Activated T-cell treated with anti-CD3 and anti-CD28 coated beads, Interleukin-2, amount 50 U/mL, for 72 hours (primary cell): ENCODE results near the gene AFF4. TPM values are rescaled to one million over a fixed set of nuclear protein-coding genes. Genes with fewer than 3 reads are reported as not detected.
"Not testable (repeated sequence)": the region's sequence is repeated elsewhere in the genome, so short reads cannot be mapped to it uniquely, and the experiment has no call there.

ENCODE experiments used
- ATAC-seq, 2 donors: fragments of 150-1000 bp; cut with Tn5 transposase; replicated peaks in 1 of 2; 2 replicates each; pipeline ENCODE4 v1.10.0; 2021; ENCODE audit warnings: moderate library complexity in 2 of 2, mild to moderate bottlenecking in 1 of 2
- DNase-seq, 2 donors: peaks; one replicate each; pipeline ENCODE4 v3.0.0; 2021 to 2022; ENCODE audit warnings: mixed read lengths in 1 of 2
- H3K27ac Mint-ChIP-seq: one replicate; pipeline ENCODE4 v1.8.0; 2022; ENCODE audit warnings: mild to moderate bottlenecking, moderate library complexity, mixed read lengths
- H3K27me3 Mint-ChIP-seq: one replicate; pipeline ENCODE4 v1.8.0; 2022; ENCODE audit warnings: low read depth, mixed read lengths
- H3K36me3 Mint-ChIP-seq, 2 donors: one replicate each; pipeline ENCODE4 v1.8.0; 2022; ENCODE audit warnings: mixed read lengths in 2 of 2, mild to moderate bottlenecking in 1 of 2; ENCODE audit not compliant: insufficient read depth in 2 of 2
- H3K4me1 Mint-ChIP-seq: one replicate; pipeline ENCODE4 v1.8.0; 2022; ENCODE audit warnings: low read depth, mixed read lengths
- H3K4me3 Mint-ChIP-seq, 2 donors: one replicate each; pipeline ENCODE4 v1.8.0; 2022; ENCODE audit warnings: mild to moderate bottlenecking in 2 of 2, mixed read lengths in 2 of 2, moderate library complexity in 2 of 2
- H3K9me3 Mint-ChIP-seq, 2 donors: one replicate each; pipeline ENCODE4 v1.8.0; 2022; ENCODE audit warnings: mixed read lengths in 2 of 2
- total RNA-seq, 2 donors: library from RNA; stranded (reverse); gene quantifications; one replicate each; pipeline ENCODE4 v1.2.3, GENCODE V29; 2022

AFF4 gene, protein sequence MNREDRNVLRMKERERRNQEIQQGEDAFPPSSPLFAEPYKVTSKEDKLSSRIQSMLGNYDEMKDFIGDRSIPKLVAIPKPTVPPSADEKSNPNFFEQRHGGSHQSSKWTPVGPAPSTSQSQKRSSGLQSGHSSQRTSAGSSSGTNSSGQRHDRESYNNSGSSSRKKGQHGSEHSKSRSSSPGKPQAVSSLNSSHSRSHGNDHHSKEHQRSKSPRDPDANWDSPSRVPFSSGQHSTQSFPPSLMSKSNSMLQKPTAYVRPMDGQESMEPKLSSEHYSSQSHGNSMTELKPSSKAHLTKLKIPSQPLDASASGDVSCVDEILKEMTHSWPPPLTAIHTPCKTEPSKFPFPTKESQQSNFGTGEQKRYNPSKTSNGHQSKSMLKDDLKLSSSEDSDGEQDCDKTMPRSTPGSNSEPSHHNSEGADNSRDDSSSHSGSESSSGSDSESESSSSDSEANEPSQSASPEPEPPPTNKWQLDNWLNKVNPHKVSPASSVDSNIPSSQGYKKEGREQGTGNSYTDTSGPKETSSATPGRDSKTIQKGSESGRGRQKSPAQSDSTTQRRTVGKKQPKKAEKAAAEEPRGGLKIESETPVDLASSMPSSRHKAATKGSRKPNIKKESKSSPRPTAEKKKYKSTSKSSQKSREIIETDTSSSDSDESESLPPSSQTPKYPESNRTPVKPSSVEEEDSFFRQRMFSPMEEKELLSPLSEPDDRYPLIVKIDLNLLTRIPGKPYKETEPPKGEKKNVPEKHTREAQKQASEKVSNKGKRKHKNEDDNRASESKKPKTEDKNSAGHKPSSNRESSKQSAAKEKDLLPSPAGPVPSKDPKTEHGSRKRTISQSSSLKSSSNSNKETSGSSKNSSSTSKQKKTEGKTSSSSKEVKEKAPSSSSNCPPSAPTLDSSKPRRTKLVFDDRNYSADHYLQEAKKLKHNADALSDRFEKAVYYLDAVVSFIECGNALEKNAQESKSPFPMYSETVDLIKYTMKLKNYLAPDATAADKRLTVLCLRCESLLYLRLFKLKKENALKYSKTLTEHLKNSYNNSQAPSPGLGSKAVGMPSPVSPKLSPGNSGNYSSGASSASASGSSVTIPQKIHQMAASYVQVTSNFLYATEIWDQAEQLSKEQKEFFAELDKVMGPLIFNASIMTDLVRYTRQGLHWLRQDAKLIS
- 10 to 100 TPM; 33.6 to 34.9 TPM for total RNA-seq

- Mint-ChIP-seq H3K27me3 (no peaks in the 10 kb centered on the region), H3K27ac (peak within 1 kb of the TSS; percentile 100), H3K4me3 (peak within 1 kb of the TSS; percentile 91 to 99), H3K36me3 (peaks cover 1 to 5% of the 10 kb centered on the region in 2 donors), H3K9me3 (no peaks in the 10 kb centered on the region), H3K4me1 (peaks cover 43% of the 10 kb centered on the region)
- peak; percentile 93 to 94 for DNase-seq
- ATAC-seq, result peak; percentile 93 to 94
Observed at GRCh38 chr5:132963171-132964104, at the start of gene AFF4. Gene AFF4, minus strand, starts transcription at chr5:132963634. Its CDS starts 26,445 bp downstream, at chr5:132937189.

- H3K27ac Mint-ChIP-seq, ATAC-seq, H3K27me3 Mint-ChIP-seq, H3K9me3 Mint-ChIP-seq, H3K36me3 Mint-ChIP-seq, H3K4me3 Mint-ChIP-seq, H3K4me1 Mint-ChIP-seq, DNase-seq: not testable (repeated sequence)
Observed at GRCh38 chr5:133008455-133008854, 45.0 kb upstream of the AFF4 start.

DNA sequence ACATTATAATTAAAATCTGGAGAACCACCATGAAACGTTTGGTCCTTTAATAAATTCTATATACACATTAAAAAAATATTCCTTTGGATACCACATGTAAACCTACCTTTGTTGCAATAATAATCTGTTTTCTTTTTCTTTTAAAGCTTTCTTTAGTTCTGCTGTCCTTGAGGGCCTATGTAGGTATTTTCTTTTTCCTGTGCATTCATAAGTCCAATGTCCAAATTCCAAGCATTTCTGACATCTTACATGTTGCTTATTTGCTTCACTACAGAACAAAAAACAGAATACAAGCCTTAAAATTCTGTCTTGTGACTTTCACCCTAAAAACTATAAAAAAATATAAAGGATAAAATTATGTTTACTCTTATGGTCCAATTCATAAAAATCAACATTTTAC lies 43.2 kb upstream of the AFF4 start:
- H3K9me3 Mint-ChIP-seq, result no peaks in the 10 kb centered on the region
- H3K4me3 Mint-ChIP-seq, result no peak overlapping the region
- peaks cover 2 to 5% of the 10 kb centered on the region in 2 donors for H3K36me3 Mint-ChIP-seq
- H3K27me3 Mint-ChIP-seq, result no peaks in the 10 kb centered on the region
- H3K4me1 Mint-ChIP-seq, result no peaks in the 10 kb centered on the region
- ATAC-seq (no peak), DNase-seq (no peak)
- no peak overlapping the region for H3K27ac Mint-ChIP-seq

- Mint-ChIP-seq H3K4me3 (no peak overlapping the region), H3K9me3 (no peaks in the 10 kb centered on the region), H3K27ac (no peak overlapping the region), H3K36me3 (no peaks in the 10 kb centered on the region), H3K27me3 (no peaks in the 10 kb centered on the region), H3K4me1 (no peaks in the 10 kb centered on the region)
- DNase-seq, result no peak
- no peak for ATAC-seq
Observed at GRCh38 chr5:132999246-132999645, 35.8 kb upstream of the AFF4 start.

DNA sequence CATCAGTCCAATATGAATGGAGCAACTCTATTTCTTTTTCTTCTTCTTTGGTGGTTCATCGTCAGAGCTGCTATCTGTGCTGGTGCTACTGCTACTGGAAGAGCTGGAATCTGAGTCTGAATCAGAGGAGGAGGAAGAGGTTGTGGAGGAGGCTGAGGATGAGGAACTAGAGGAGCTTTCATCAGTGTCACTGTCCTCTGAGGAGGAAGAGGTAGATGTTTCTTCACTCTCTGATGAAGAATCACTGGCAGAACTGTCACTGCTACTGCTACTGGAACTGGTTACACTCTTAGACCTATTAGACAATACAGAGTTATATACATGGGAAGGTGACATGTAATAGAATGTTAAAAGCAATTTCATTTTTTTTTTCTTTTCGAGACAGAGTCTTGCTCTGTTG lies 35.1 kb upstream of the AFF4 start:
- Mint-ChIP-seq H3K27ac (no peak overlapping the region), H3K4me1 (no peaks in the 10 kb centered on the region), H3K9me3 (no peaks in the 10 kb centered on the region), H3K27me3 (no peaks in the 10 kb centered on the region), H3K4me3 (no peak overlapping the region), H3K36me3 (no peaks in the 10 kb centered on the region)
- DNase-seq (no peak), ATAC-seq (no peak)

DNA sequence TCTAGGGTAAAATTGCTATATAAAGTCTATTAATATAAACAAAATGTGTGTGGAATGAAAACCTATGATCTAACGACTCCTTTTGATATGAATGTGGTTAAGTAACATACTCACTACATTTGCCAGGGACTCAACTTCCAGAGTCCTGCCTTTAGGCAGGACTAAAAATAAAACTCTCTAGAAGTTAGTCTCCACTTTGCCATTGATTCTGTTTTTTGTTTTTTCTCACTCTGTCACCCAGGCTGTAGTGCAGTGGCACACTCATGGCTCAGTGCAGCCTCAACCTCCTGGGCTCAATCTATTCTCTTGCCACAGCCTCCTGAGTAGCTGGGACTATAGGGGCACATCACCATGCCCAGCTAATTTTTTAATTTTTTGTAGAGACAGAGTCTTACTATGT lies 32.9 kb upstream of the AFF4 start:
- Mint-ChIP-seq H3K9me3 (no peaks in the 10 kb centered on the region), H3K4me3 (no peak overlapping the region), H3K36me3 (no peaks in the 10 kb centered on the region), H3K27me3 (no peaks in the 10 kb centered on the region), H3K27ac (no peak overlapping the region), H3K4me1 (no peaks in the 10 kb centered on the region)
- DNase-seq (no peak), ATAC-seq (no peak)

- DNase-seq (no peak), ATAC-seq (no peak)
- no peaks in the 10 kb centered on the region for H3K36me3 Mint-ChIP-seq
- H3K27me3 Mint-ChIP-seq, result no peaks in the 10 kb centered on the region
- no peaks in the 10 kb centered on the region for H3K9me3 Mint-ChIP-seq
- H3K4me3 Mint-ChIP-seq, result no peak overlapping the region
- H3K27ac Mint-ChIP-seq, result no peak overlapping the region
- no peaks in the 10 kb centered on the region for H3K4me1 Mint-ChIP-seq
Observed at GRCh38 chr5:132987531-132988408, 24.3 kb upstream of the AFF4 start.

DNA sequence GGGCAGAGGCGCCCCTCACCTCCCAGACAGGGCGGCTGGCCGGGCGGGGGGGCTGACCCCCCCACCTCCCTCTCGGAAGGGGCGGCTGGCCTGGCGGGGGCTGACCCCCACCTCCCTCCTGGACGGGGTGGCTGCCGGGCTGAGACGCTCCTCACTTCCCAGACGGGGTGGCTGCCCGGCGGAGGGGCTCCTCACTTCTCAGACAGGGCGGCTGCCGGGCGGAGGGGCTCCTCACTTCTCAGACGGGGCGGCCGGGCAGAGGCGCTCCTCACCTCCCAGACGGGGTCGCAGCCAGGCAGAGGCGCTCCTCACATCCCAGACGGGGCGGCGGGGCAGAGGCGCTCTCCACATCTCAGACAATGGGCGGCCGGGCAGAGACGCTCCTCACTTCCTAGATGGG lies 19.5 kb upstream of the AFF4 start:
- not testable (repeated sequence) for ATAC-seq, H3K27me3 Mint-ChIP-seq, H3K36me3 Mint-ChIP-seq, H3K27ac Mint-ChIP-seq, H3K9me3 Mint-ChIP-seq, H3K4me3 Mint-ChIP-seq, DNase-seq, H3K4me1 Mint-ChIP-seq

DNA sequence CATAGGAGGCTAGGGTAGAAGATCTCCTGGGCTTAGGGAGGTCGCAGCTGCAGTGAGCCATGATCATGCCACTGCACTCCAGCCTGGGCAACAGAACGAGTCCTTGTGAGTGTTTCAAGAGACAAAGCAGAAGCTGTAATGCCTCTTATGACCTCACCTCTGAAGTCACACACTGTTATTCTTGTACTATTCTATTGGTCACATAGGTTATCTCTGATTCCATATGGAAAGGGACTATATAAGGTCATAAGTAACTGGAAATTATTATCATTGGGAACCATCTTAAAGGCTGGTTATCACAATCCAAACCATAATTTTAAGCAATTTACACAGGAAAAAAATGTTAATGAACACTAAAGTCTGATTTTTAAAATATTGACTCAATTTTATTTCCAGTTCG lies 17.9 kb upstream of the AFF4 start:
- ATAC-seq (no peak), DNase-seq (no peak)
- Mint-ChIP-seq H3K4me1 (no peaks in the 10 kb centered on the region), H3K27ac (no peak overlapping the region), H3K9me3 (peaks cover 0 to 6% of the 10 kb centered on the region in 2 donors), H3K4me3 (no peak overlapping the region), H3K36me3 (peaks cover 3 to 4% of the 10 kb centered on the region in 2 donors), H3K27me3 (no peaks in the 10 kb centered on the region)

- H3K36me3 Mint-ChIP-seq, result peaks cover 3 to 4% of the 10 kb centered on the region in 2 donors
- ATAC-seq, result no peak
Observed at GRCh38 chr5:132979976-132980375, 16.5 kb upstream of the AFF4 start.

DNA sequence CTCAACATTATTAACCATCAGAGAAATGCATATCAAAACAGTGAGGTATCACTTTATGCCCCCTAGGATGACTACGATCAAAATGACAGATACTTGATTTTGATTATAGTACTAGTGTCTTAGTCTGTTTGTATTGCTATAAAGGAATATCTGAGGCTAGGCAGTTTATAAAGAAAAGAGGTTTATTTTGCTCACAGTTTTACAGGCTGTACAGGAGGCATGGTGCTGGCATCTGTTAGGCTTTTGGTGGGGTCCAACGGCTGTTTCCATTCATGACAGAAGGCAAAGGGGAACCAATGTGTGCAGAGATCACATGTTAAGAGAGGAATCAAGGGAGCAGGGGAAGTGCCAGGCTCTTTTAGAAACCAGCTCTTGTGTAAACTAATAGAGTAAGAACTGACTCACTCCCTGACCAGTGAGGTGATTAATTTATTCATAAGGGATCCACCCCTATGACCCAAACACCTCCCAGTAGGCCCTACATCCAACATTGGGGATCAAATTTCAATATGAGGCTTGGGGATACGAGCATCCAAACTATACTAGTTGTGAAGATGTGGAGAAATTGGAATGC lies 16.0 kb upstream of the AFF4 start:
- Mint-ChIP-seq H3K9me3 (peaks cover 0 to 6% of the 10 kb centered on the region in 2 donors), H3K27me3 (no peaks in the 10 kb centered on the region), H3K4me3 (no peak overlapping the region), H3K36me3 (peaks cover 3 to 4% of the 10 kb centered on the region in 2 donors), H3K27ac (no peak overlapping the region), H3K4me1 (no peaks in the 10 kb centered on the region)
- no peak for DNase-seq
- no peak for ATAC-seq

More at GRCh38 chr5:132979976-132980375, 16.5 kb upstream of the AFF4 start:
- H3K27ac Mint-ChIP-seq, result no peak overlapping the region
- peaks cover 0 to 6% of the 10 kb centered on the region in 2 donors for H3K9me3 Mint-ChIP-seq
- DNase-seq, result no peak
- H3K4me1 Mint-ChIP-seq, result no peaks in the 10 kb centered on the region
- no peaks in the 10 kb centered on the region for H3K27me3 Mint-ChIP-seq
- H3K4me3 Mint-ChIP-seq, result no peak overlapping the region
